ENCODE measurements around the gene ME3.

Gene ME3

GRCh38 chr11:86672007-86672621, at the start of gene ME3:
Gene ME3, minus strand, starts transcription at chr11:86672616.
- FAIRE-seq, result no peak

GRCh38 chr11:86722006-86722405, 49.6 kb upstream of the ME3 start:
- no peak for FAIRE-seq

- no peak for FAIRE-seq
Observed at GRCh38 chr11:86720546-86720945, 48.1 kb upstream of the ME3 start.

- FAIRE-seq, result no peak
Observed at GRCh38 chr11:86719781-86720463, 47.5 kb upstream of the ME3 start.

DNA sequence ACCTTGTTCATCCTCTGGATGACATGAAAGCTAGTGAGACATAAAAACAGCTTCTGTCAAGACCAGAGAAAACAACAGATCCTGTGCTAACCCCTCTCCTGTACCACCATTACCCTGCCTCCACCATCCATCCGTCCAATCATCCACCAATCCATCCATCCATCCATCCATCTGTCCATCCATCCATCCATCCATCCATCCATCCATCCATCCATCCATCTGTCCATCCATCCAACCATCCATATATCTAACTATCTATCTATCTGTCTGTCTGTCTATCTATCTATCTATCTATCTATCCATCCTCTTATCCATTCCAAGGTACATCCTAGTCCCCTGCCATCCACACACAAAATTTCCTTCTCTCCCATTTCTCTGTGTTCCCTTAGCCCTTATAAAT, 46.6 kb upstream of the ME3 start:
- FAIRE-seq, result no peak

DNA sequence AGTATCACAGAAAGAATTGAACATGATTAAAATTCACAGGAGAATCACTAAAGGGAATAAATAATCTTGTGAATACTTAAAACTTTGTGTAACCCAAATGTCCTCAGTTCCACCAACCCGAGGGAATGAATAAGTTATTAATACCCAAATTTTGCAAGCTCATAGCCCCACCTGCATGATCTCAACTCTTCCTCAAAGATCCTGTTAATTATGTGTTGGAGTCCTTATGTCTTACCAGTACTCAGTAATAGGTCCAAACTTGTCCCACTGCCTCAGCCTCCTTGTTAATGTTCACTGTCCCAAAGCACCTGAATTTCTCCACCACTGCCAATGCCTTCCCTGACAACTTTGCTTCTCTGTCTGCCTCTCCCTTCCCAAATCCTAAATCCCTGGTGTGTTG, 46.1 kb upstream of the ME3 start:
- no peak for FAIRE-seq

DNA sequence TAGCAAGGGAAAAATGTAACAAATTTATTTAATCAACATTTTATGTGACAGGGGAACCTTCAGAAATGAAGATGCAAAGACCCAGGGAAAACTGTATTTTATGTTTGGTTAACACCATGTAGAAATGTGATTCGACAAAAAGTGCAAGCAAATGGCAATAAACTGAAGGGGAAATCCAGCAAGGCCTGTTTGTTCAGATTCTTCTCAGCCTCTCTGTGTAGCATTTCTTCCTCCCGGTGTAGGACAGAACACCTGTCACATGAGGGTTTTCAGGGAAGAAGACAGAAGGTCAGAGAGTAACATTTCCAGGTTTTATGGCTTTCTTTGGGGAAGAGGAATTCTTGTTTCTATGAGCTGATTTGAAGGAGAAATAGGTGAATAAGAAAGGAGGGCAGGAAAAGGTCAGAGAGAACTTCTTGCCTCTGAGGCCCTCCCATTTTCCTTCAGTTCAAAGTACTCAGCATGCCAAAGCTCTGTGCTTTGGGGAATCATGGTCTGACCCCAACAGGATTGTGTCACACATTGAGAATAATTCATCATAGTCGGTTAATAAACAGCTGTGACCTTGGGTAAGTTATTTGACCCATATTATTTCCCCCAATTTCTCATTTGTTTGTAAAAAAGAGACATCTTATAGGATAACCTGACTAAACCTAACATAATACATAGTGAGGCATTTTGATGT, 45.5 kb upstream of the ME3 start:
- no peak for FAIRE-seq

- FAIRE-seq, result no peak
Observed at GRCh38 chr11:86715611-86716010, 43.2 kb upstream of the ME3 start.

DNA sequence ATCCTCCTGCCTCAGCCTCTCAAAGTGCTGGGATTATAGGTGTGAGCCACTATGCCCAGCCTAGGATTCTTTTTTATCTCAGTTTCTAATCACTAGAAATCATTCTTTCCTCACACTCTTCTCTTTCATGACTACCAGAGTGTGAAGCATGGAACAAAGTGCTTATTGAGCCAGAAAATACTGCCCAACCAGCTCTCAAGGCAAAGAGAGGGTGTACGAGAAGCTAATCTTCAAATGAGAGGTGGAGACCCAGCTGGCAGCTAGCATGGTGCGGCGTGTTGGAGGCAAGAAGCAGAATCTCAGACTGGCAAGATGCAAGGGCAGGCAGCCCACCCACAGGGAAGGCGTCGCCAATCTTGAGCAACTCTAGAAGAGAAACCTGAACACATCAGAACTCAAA, 41.1 kb upstream of the ME3 start:
- FAIRE-seq, result no peak

GRCh38 chr11:86710936-86711335, 38.5 kb upstream of the ME3 start:
- FAIRE-seq, result peak; percentile 30

DNA sequence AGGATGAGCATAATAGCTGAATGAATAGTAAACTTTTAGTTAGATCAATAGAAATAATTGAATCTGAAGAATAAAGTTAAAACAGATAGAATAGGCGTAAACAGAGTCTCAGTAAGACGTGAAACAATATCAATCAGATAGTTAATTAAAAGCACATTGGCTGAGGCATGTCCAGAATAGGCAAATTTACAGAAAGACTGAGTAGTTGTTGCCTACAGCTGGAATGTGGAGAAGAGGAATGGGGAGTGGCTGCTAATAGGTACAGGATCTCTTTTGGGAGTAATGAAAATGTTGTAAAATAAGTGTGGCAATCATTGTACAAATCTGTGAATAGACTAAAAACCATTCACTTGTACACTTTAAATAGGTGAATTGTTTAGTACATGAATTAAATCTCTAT, 36.3 kb upstream of the ME3 start:
- FAIRE-seq, result no peak

- no peak for FAIRE-seq
Observed at GRCh38 chr11:86706338-86707131, 34.1 kb upstream of the ME3 start.

DNA sequence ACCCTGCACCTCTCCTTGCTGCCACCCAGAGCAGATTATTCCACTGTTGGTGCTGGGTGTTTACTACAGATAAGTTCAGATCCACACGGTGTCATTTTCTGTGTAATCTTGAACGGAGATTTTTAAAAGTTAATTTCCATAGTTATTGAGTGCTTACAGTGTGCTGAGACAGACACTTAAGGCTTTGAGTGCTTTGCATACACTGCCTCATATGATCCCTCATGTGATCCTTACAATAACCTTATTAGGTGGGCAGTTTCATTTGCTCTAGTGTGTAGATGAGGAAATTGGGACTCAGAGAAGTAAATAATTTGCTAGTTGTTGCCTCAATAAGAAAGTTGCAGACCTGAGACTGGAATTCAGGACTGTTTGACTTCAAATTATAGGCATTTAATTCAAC, 32.3 kb upstream of the ME3 start:
- FAIRE-seq, result no peak

DNA sequence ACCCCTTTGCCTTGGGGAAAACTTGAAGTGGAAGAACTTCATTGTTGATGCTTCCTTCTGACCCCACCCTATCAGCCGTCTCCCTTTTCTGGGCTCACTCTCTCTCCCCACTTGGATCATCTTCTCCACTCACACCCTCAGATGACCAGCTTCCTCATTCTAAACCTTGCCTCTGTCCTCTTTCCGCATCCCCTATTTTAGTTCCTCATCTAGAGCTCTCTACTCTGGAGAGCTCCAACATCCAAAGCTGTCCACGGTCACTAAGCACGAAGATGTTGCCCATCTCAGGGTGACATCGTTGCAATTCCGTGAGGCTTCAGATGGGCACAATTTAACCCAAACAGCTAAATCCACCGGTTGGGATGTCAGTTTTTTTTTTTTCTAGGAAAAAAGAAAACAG, 31.6 kb upstream of the ME3 start:
- no peak for FAIRE-seq

- FAIRE-seq, result no peak
Observed at GRCh38 chr11:86702220-86702983, 30.0 kb upstream of the ME3 start.

- FAIRE-seq, result no peak
Observed at GRCh38 chr11:86699040-86699791, 26.8 kb upstream of the ME3 start.

DNA sequence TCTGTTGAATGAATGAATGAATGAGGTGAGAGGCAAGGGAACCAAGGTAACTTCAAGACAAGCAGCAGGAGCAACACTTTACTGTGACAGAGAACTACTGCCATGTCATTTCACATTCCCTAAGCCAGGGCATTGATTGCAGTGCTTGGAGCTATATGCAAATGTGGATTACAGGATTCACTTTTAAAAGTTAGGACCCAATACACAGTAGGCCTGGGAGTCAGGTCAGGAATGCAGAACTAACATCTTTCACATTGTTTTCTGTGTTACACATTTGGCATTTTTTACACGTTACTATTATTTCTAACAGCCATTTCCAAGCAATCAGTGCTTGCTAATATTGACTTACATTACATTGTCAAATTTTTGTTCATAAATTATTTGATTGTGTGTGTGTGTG, 26.2 kb upstream of the ME3 start:
- FAIRE-seq, result no peak

DNA sequence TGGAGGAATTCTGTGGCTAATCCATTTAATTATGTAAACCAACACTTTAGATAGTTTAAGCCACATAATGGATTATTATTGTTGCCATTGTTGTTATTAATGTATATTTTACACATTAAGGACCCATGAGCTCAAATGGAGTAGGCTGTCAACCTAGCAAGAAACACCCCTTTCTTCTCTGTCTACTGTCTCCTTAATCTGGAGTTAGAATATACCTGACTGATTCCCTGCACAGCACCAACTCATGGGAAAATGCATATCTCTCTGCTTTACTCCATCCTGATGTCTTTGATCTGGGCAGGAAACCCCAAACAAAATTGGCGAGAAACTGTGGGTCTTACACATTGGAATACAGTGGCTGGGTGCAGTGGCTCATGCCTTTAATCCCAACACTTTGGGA, 24.0 kb upstream of the ME3 start:
- FAIRE-seq, result no peak

- FAIRE-seq, result peak; percentile 97
Observed at GRCh38 chr11:86696004-86696403, 23.6 kb upstream of the ME3 start.

DNA sequence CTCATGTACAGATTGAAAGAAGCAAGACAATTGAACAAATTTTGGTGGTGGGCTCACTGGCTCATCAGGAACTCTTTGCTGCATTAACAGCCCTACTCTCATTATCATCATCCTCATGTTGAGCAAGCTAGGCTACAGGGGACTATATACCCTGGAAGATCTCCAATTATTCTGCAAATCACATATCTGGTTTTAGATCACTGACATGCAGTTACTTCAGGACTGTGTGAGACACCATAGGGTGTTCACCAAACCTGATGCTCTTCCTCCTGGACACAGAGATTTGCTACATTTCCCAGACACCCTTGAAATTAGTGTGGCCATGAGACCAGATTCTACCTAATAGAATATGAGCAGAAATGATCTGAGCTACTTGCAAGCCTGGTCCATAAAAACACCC, 23.0 kb upstream of the ME3 start:
- FAIRE-seq, result no peak

DNA sequence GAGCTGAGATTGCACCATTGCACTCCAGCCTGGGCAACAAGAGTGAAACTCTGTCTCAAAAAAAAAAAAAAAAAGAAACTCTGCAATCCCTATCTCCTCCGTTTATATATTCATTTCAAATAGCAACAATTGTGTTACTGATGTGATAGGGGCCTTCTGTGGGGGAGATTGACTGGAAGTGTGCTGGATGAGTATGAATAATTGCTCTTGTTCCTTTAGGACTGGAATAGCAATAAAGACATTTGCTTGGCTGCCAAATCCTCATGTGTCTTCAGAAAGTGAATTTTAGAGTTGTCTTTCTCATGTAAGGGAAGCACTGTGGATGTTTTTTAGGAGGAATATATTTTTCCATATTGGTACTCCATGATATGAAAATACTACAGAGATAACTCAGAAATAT, 21.1 kb upstream of the ME3 start:
- no peak for FAIRE-seq

GRCh38 chr11:86692746-86693145, 20.3 kb upstream of the ME3 start:
- FAIRE-seq, result no peak

All from A204.1 (cell line).